IPS DF 4.7 (cell line): ENCODE measurements around the gene KLF9.

Experiments
- DNase-seq: peaks from one replicate; pipeline ENCODE4 v3.0.0-alpha.2; 2013; ENCODE audit warnings: low spot score; ENCODE audit errors: extremely low read depth

Gene KLF9

GRCh38 chr9:70422371-70423043 lies 8.1 kb upstream of the KLF9 start:
- DNase-seq: no peak

GRCh38 chr9:70421272-70422180 lies 7.1 kb upstream of the KLF9 start:
- no peak for DNase-seq

- DNase-seq: no peak
Measured at GRCh38 chr9:70420441-70421271, 6.2 kb upstream of the KLF9 start.

DNA sequence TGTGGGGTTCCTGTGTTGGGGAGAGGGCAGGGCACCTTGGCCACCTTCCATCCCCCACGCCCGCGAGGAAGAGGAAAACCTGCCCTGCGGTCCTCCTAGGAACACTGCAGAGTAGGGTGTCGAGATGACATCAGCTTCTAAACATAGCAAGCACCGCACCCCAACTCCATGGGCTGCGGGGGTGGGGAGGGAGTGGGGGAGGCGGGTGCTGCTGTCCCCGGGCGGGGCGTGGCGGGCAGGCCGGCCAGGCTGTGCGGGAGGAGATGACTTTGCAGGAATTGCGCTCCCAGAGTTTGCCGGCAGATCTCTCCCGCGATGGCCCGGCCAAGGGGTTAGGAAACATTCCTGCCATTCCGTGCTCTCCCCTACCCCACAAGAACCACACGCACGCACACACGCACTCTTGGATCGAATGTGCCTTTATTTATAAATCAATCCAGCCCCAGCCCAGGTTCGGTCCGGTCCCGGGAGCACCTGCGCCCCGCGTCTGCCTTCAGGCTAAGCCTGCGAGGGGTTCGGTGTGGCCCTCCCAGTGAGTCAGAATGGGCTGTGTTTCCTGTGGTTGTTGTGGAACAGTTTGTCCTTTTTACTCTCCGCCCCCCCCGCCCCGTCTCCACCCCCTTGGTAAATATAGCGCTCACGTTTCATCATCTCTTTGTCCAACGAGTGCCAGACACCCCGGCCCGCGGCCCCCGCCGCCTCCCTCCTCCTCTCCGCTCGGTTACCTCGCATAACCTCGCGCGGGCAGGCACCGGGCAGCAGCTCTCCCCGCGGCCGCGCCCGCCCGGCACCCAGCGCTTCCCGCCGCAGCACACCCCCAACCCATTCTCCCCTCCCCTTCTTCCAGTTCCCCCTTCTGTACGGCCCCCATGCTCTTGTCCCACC lies 5.3 kb upstream of the KLF9 start:
- no peak for DNase-seq

DNA sequence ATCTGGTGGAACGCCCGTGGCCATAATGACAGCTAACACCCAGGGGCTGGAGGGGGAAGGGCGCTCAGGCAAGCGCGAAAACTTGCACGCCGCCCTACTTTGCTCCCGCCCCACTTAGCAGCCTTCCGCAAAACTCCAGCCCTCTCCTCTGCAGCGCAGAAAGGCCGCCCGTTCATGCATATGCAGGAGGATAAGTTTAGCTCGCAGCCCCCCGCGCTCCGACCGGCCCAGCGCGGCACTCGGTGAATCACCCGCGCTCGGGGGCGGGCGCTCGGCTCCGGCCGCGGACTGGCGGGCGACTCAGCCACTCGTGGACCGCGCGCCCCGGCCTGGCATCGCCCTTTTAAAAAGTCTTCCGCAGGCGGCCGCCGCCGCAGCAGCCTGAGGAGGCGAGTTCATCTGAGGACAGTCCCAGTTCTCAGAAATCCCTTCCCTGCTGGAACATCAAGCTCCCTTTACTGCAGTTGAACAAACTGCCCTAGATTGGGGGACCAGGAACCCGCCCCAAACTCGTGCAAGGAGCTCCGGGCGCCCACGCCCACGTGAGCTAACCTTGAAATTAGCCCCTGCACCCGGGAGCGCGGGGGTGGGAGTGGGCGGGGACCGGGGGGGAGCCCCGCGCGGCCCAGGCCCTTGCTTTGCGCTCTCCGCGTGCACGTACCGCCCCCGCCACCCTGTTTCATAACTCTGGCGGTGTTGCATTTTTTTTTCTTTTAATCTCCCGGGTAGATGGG lies 4.5 kb upstream of the KLF9 start:
- no peak for DNase-seq

DNA sequence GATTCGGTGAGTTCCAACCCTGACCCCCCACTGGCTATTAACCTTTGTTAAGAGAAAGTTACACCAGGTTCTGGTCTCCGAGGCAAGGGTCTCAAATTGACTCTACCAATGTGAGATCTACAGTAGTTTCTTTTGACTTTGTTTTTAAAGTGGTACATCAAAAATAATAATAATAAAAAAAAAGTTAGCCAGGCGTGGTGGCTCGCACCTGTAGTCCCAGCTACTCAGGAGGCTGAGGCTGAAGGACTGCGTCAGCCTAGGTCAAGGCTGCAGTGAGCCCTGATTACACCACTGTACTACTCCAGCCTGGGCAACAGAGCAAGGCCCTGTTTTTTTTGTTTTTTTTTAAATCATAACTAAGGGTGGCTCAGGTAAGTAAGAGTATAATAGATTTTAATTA lies 1.0 kb upstream of the KLF9 start:
- DNase-seq: no peak

- DNase-seq: no peak
Measured at GRCh38 chr9:70415041-70415440, 584 bp upstream of the KLF9 start.

- DNase-seq: no peak
Measured at GRCh38 chr9:70413464-70413798, 1.0 kb downstream of the KLF9 start.

GRCh38 chr9:70412832-70413463 lies 1.5 kb downstream of the KLF9 start:
- DNase-seq: no peak

GRCh38 chr9:70411930-70412831 lies 2.3 kb downstream of the KLF9 start:
- no peak for DNase-seq

DNA sequence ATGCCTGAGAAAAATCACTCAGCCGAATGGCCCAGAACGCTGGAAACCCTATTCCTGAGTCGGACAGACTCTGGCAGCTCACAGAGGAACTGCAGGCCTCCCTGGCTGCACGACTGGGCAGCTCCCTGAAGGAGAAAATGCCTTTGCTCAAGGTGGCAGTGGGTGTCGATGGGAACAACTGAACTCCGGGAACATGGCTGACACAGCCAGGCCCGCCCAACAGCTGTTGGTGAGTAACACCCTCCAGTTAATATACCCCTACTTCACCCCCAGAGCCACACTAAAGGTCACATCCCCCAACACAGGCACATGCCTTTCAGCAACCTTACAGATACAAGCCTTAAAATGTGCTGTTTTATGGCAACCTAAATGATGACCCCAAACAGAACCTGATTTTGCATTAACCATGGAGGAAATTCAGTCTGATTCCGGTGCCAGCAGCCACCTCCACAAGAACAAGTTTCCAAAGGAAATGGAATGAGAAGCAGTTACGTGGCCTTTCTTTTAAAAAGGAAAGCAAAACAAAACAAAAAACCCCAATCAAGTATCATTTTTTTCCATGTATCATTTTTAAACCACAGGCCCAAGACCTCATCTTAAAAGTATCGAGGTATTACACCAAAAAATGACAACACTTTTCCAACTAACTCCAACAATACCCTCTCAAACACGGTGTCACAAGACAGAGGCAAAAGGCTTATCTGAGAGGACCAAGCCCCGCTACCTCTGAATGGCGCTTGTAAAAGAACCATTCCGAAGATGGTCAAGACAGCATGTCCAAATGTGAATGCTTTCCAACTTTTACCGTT lies 3.1 kb downstream of the KLF9 start:
- DNase-seq: no peak

GRCh38 chr9:70410368-70410767 lies 4.1 kb downstream of the KLF9 start:
- DNase-seq: no peak

GRCh38 chr9:70409800-70410199 lies 4.7 kb downstream of the KLF9 start:
- DNase-seq: no peak

DNA sequence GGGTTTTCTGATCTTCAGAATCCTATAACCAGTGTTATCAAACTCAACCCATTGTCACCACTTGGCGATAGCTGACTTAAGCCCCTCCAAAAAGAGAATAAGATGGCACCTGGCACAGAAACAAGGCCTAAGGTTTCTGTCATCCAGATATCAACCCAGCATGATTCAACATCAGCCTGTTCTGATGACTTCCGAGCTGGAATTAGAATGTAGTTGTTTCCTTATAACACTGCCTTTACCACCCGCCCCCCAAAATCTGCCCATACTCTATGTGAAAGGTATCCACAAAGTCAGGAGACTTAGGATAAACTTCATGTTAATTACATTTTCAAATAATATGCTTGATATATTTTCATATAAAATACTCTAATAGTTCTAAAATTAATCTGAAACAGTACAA lies 5.2 kb downstream of the KLF9 start:
- no peak for DNase-seq

GRCh38 chr9:70408393-70409040 lies 5.9 kb downstream of the KLF9 start:
- no peak for DNase-seq

DNA sequence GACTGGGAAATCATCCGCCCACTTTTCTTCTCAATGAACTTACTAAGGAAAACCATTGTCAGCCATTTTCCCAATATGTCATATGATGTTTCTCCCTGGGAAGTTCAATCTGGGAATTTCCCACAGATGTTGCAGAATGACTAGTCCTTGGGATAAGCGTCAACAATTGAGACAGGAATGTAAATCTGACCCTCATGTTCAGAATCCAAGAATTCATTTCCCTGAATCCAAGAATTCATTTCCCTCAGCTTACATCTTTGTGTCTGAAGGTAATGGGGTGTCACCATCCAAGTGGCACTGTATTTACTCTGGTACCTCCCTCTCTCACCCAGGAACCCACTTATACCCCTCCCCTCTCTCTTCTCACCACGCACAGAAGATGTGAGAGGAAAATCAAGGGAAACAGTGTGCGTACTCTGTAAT lies 7.4 kb downstream of the KLF9 start:
- no peak for DNase-seq

GRCh38 chr9:70406434-70406862 lies 8.0 kb downstream of the KLF9 start:
- DNase-seq: no peak
